Esophagus squamous epithelium (tissue), 4 donors: ENCODE data around the gene UFSP2.

Source experiments
- POLR2A ChIP-seq, 4 donors: fragments of 450-650 bp; IDR thresholded peaks; one replicate each; pipeline ENCODE4 v1.6.1; 2017; ENCODE audit warnings: antibody characterized with exemption in 4 of 4, mild to moderate bottlenecking in 4 of 4, moderate library complexity in 3 of 4
- TF ChIP-seq, protein P1 (sequence below), 6 experiments: fragments of 450-650 bp in 4 of 6; fragments of 200-600 bp in 2 of 6; sonication (generic) in 2 of 6; IDR thresholded peaks; one replicate each; pipeline ENCODE4 v1.5.1; 2016 to 2019; ENCODE audit warnings: antibody characterized with exemption in 6 of 6, mild to moderate bottlenecking in 4 of 6, moderate library complexity in 4 of 6

DNA sequence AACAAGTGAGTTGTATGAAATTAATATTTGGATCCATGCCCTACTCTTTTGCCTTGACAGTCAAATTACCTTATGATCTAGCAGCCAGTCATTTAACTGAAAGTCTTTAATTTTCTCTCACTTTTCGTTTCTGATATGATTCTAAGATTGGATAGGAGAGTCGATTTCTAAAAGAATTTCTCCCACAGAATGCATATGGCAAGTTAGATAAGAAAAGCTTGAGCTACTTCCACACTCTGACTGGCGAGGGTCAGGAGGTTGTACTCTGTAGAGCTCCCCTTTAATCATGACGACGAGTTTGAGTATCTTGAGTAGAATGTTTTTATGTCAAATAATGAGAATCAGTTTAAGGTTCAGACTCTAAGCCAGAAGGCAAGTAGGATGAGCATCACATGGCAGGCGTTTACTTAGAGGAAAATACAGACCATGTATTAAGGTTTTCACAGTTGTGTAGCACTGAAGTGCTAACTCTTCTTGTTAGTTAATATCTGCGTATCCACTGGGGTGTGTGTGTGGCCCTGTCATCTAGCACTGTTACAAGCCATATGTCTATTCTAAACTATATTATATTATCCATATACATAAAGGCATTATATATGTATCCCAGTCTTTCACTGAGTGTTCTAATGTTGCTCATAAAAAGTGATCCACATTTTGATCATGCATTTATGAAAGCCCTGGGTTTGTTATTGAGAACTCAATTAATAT is 67.9 kb downstream of the UFSP2 start:
- TF ChIP-seq, protein P1, sequence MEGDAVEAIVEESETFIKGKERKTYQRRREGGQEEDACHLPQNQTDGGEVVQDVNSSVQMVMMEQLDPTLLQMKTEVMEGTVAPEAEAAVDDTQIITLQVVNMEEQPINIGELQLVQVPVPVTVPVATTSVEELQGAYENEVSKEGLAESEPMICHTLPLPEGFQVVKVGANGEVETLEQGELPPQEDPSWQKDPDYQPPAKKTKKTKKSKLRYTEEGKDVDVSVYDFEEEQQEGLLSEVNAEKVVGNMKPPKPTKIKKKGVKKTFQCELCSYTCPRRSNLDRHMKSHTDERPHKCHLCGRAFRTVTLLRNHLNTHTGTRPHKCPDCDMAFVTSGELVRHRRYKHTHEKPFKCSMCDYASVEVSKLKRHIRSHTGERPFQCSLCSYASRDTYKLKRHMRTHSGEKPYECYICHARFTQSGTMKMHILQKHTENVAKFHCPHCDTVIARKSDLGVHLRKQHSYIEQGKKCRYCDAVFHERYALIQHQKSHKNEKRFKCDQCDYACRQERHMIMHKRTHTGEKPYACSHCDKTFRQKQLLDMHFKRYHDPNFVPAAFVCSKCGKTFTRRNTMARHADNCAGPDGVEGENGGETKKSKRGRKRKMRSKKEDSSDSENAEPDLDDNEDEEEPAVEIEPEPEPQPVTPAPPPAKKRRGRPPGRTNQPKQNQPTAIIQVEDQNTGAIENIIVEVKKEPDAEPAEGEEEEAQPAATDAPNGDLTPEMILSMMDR (IDR thresholded peaks at IDR 0.05), result no peak
- TF ChIP-seq POLR2A (IDR thresholded peaks at IDR 0.05), result no peak
